ENCODE measurements around the gene CAPS.

DNA sequence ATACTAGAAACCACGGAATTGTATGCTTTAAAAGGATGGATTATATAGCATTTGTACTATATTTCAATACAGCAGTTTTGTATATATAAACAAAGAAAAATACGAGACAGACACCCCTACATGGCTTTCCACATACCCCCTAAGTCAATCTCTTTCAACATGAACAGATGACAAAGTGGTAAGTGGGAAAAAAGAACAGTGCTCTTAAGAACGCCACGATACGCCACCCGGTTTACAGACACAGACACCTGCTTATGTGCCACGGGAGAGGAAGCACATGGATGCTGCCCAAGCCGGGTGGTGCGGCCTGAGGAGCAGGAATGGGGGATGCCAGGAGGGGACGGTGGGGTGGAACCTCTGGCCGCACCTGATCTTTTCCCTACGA lies 8.1 kb downstream of the CAPS start:
- TF ChIP-seq, protein P1, sequence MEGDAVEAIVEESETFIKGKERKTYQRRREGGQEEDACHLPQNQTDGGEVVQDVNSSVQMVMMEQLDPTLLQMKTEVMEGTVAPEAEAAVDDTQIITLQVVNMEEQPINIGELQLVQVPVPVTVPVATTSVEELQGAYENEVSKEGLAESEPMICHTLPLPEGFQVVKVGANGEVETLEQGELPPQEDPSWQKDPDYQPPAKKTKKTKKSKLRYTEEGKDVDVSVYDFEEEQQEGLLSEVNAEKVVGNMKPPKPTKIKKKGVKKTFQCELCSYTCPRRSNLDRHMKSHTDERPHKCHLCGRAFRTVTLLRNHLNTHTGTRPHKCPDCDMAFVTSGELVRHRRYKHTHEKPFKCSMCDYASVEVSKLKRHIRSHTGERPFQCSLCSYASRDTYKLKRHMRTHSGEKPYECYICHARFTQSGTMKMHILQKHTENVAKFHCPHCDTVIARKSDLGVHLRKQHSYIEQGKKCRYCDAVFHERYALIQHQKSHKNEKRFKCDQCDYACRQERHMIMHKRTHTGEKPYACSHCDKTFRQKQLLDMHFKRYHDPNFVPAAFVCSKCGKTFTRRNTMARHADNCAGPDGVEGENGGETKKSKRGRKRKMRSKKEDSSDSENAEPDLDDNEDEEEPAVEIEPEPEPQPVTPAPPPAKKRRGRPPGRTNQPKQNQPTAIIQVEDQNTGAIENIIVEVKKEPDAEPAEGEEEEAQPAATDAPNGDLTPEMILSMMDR (IDR thresholded peaks at IDR 0.05) = no peak
- no peak for TF ChIP-seq POLR2AphosphoS5 (IDR thresholded peaks at IDR 0.05)
